HL-60 (cell line): ENCODE data around the gene PTPRG.

Experiments used
- GABPA ChIP-seq: IDR thresholded peaks from 2 replicates; pipeline ENCODE4 v1.6.1; 2012; ENCODE audit warnings: low read depth
- POLR2AphosphoS5 ChIP-seq: IDR thresholded peaks from 2 replicates; pipeline ENCODE4 v1.6.1; 2012; ENCODE audit warnings: low read depth
- REST ChIP-seq: IDR thresholded peaks from 2 replicates; pipeline ENCODE4 v1.6.1; 2012; ENCODE audit warnings: low read depth; ENCODE audit not compliant: insufficient replicate concordance
- SPI1 ChIP-seq: IDR thresholded peaks from 2 replicates; pipeline ENCODE4 v1.6.1; 2012; ENCODE audit warnings: low read depth, mild to moderate bottlenecking, borderline replicate concordance
- TF ChIP-seq, protein P1 (sequence below): IDR thresholded peaks from one replicate; pipeline ENCODE4 v1.5.1; 2011; ENCODE audit warnings: low read length, control low read depth, inconsistent platforms; ENCODE audit not compliant: insufficient read depth

- no peak for TF ChIP-seq REST
- TF ChIP-seq, protein P1, sequence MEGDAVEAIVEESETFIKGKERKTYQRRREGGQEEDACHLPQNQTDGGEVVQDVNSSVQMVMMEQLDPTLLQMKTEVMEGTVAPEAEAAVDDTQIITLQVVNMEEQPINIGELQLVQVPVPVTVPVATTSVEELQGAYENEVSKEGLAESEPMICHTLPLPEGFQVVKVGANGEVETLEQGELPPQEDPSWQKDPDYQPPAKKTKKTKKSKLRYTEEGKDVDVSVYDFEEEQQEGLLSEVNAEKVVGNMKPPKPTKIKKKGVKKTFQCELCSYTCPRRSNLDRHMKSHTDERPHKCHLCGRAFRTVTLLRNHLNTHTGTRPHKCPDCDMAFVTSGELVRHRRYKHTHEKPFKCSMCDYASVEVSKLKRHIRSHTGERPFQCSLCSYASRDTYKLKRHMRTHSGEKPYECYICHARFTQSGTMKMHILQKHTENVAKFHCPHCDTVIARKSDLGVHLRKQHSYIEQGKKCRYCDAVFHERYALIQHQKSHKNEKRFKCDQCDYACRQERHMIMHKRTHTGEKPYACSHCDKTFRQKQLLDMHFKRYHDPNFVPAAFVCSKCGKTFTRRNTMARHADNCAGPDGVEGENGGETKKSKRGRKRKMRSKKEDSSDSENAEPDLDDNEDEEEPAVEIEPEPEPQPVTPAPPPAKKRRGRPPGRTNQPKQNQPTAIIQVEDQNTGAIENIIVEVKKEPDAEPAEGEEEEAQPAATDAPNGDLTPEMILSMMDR, result no peak
- no peak for TF ChIP-seq GABPA
- TF ChIP-seq POLR2AphosphoS5, result no peak
- TF ChIP-seq SPI1, result no peak
These were observed 728.6 kb downstream of the PTPRG start for GRCh38 chr3:62289922-62290321.
